WTC11 (cell line): Measurements from ENCODE around the gene SRPX. TPM values are rescaled to one million over a fixed set of nuclear protein-coding genes. Genes with fewer than 3 reads are reported as not detected.

ENCODE experiments used
- ATAC-seq: fragments of 200-7000 bp; cut with Tn5 transposase; 2 replicates; pipeline ENCODE4 v1.10.0; 2021; ENCODE audit warnings: mild to moderate bottlenecking, moderate library complexity
- CTCF ChIA-PET: fragments of 300-600 bp; sonication (Branson Sonifier 250); formaldehyde crosslinking; loops from one replicate; lab custom pipeline; 2021; ENCODE audit warnings: antibody characterized with exemption; lab: Charles Lee
- POLR2A ChIA-PET: fragments of 350-600 bp; sonication (Branson Sonifier 250); formaldehyde crosslinking; loops from one replicate; lab custom pipeline; 2021; ENCODE audit warnings: antibody characterized with exemption; lab: Charles Lee
- DNase-seq: peaks from one replicate; pipeline ENCODE4 v3.0.0; 2021; ENCODE audit warnings: low spot score
- H3K27ac Mint-ChIP-seq: 2 replicates; pipeline ENCODE4 v1.8.0; 2021; ENCODE audit warnings: mixed read lengths
- H3K27me3 Mint-ChIP-seq: 2 replicates; pipeline ENCODE4 v1.8.0; 2021; ENCODE audit warnings: low read depth, mild to moderate bottlenecking, moderate library complexity, mixed read lengths
- H3K36me3 Mint-ChIP-seq: 2 replicates; pipeline ENCODE4 v1.8.0; 2021; ENCODE audit warnings: mixed read lengths
- H3K4me1 Mint-ChIP-seq: 2 replicates; pipeline ENCODE4 v1.8.0; 2022; ENCODE audit warnings: mixed read lengths
- H3K4me3 Mint-ChIP-seq: 2 replicates; pipeline ENCODE4 v1.8.0; 2021; ENCODE audit warnings: mild to moderate bottlenecking, moderate library complexity, mixed read lengths
- H3K9me3 Mint-ChIP-seq: 2 replicates; pipeline ENCODE4 v1.8.0; 2021; ENCODE audit warnings: mixed read lengths
- ELF4 ChIP-seq: sonication (generic); formaldehyde crosslinking; IDR thresholded peaks from 2 replicates; pipeline ENCODE4 v1.8.1; 2022; ENCODE audit warnings: low read depth, mild to moderate bottlenecking, moderate library complexity, missing genetic modification reagents
- ESRRA ChIP-seq: sonication (generic); formaldehyde crosslinking; IDR thresholded peaks from 2 replicates; pipeline ENCODE4 v1.8.1; 2022; ENCODE audit warnings: mild to moderate bottlenecking, missing genetic modification reagents, borderline replicate concordance
- GTF2I ChIP-seq: fragments of 250-450 bp; sonication (Bioruptor Pico); conservative IDR thresholded peaks from 2 replicates; pipeline ENCODE4 v1.4.0; 2021; ENCODE audit warnings: mild to moderate bottlenecking
- JAZF1 ChIP-seq: fragments of 250-450 bp; sonication (Bioruptor Pico); IDR thresholded peaks from 2 replicates; pipeline ENCODE4 v1.9.0; 2021; ENCODE audit warnings: moderate library complexity, mild to moderate bottlenecking, inconsistent platforms
- JUN ChIP-seq: sonication (generic); formaldehyde crosslinking; IDR thresholded peaks from 2 replicates; pipeline ENCODE4 v1.8.0; 2023; ENCODE audit warnings: mild to moderate bottlenecking, missing genetic modification reagents
- NFATC4 ChIP-seq: fragments of 250-450 bp; sonication (Bioruptor Pico); IDR thresholded peaks from 2 replicates; pipeline ENCODE4 v1.9.0; 2021; ENCODE audit warnings: mild to moderate bottlenecking
- NR1H2 ChIP-seq: sonication (generic); formaldehyde crosslinking; IDR thresholded peaks from 2 replicates; pipeline ENCODE4 v1.9.0; 2021; ENCODE audit warnings: mild to moderate bottlenecking, moderate library complexity, missing genetic modification reagents
- RELA ChIP-seq: sonication (generic); formaldehyde crosslinking; IDR thresholded peaks from 2 replicates; pipeline ENCODE4 v1.8.1; 2022; ENCODE audit warnings: missing genetic modification reagents, mild to moderate bottlenecking, borderline replicate concordance
- SMAD3 ChIP-seq: sonication (generic); formaldehyde crosslinking; IDR thresholded peaks from 2 replicates; pipeline ENCODE4 v1.8.0; 2022; ENCODE audit warnings: missing genetic modification reagents, mild to moderate bottlenecking, borderline replicate concordance
- ZBTB21 ChIP-seq: sonication (generic); formaldehyde crosslinking; IDR thresholded peaks from 2 replicates; pipeline ENCODE4 v1.8.1; 2023; ENCODE audit warnings: mild to moderate bottlenecking, missing genetic modification reagents, borderline replicate concordance
- ZNF138 ChIP-seq: sonication (generic); formaldehyde crosslinking; conservative IDR thresholded peaks from 2 replicates; pipeline ENCODE4 v1.8.1; 2022; ENCODE audit warnings: mild to moderate bottlenecking, moderate library complexity, missing genetic modification reagents
- total RNA-seq: library from RNA; stranded (reverse); gene quantifications from 3 replicates; pipeline ENCODE4 v1.2.3, GENCODE V29; 2021
- TF ChIP-seq, protein P1 (sequence below): sonication (generic); formaldehyde crosslinking; IDR thresholded peaks from 2 replicates; pipeline ENCODE4 v1.8.1; 2022; ENCODE audit warnings: missing genetic modification reagents, borderline replicate concordance
- TF ChIP-seq, protein P2 (sequence below): sonication (generic); formaldehyde crosslinking; IDR thresholded peaks from 2 replicates; pipeline ENCODE4 v1.8.1; 2023; ENCODE audit warnings: mild to moderate bottlenecking, missing genetic modification reagents
- TF ChIP-seq, protein P3 (sequence below): fragments of 250-450 bp; sonication (Bioruptor Pico); IDR thresholded peaks from 2 replicates; pipeline ENCODE4 v1.9.0; 2021; ENCODE audit warnings: mild to moderate bottlenecking, borderline replicate concordance
- TF ChIP-seq, protein P4 (sequence below): fragments of 250-450 bp; sonication (Bioruptor Pico); IDR thresholded peaks from 2 replicates; pipeline ENCODE4 v2.1.2; 2022; ENCODE audit warnings: mild to moderate bottlenecking, moderate library complexity
- TF ChIP-seq, protein P5 (sequence below): sonication (generic); formaldehyde crosslinking; IDR thresholded peaks from 2 replicates; pipeline ENCODE4 v1.8.0; 2022; ENCODE audit warnings: missing genetic modification reagents
- TF ChIP-seq, protein P6 (sequence below): sonication (generic); formaldehyde crosslinking; IDR thresholded peaks from 2 replicates; pipeline ENCODE4 v1.8.1; 2022; ENCODE audit warnings: mild to moderate bottlenecking, missing genetic modification reagents, moderate library complexity, borderline replicate concordance
- TF ChIP-seq, protein P7 (sequence below): sonication (generic); formaldehyde crosslinking; IDR thresholded peaks from 2 replicates; pipeline ENCODE4 v1.8.0; 2022; ENCODE audit warnings: mild to moderate bottlenecking, missing genetic modification reagents
- TF ChIP-seq, protein P8 (sequence below): sonication (generic); formaldehyde crosslinking; IDR thresholded peaks from 2 replicates; pipeline ENCODE4 v1.8.1; 2023; ENCODE audit warnings: mild to moderate bottlenecking, missing genetic modification reagents, moderate library complexity

SRPX gene
- total RNA-seq, 1 experiment from 2014 or later = 7.7 TPM

DNA sequence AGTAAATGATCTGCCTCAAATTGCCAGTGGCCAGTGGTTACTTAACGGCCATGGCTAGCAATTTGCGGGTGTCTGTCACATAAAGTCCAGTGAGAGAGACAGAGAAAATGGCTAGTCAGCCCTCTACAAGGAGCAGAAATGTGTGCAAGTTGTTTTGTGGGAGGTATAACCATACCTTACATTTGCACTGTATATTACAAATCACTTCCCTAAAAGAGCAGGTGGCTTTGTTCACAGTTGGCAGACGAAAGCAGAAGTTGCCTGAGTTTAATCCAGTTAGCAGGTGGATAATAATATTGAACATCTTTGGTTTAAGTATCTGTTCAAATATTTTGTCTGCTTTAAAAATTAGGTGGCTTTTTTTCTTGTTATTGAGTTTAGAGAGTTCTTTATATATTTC, 15.6 kb downstream of the SRPX start:
- TF ChIP-seq NFATC4 = no peak
- TF ChIP-seq, protein P1, sequence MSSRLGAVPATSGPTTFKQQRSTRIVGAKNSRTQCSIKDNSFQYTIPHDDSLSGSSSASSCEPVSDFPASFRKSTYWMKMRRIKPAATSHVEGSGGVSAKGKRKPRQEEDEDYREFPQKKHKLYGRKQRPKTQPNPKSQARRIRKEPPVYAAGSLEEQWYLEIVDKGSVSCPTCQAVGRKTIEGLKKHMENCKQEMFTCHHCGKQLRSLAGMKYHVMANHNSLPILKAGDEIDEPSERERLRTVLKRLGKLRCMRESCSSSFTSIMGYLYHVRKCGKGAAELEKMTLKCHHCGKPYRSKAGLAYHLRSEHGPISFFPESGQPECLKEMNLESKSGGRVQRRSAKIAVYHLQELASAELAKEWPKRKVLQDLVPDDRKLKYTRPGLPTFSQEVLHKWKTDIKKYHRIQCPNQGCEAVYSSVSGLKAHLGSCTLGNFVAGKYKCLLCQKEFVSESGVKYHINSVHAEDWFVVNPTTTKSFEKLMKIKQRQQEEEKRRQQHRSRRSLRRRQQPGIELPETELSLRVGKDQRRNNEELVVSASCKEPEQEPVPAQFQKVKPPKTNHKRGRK (CRISPR knock-in tag) = no peak
- no peak for TF ChIP-seq ESRRA (CRISPR knock-in tag)
- TF ChIP-seq, protein P2, sequence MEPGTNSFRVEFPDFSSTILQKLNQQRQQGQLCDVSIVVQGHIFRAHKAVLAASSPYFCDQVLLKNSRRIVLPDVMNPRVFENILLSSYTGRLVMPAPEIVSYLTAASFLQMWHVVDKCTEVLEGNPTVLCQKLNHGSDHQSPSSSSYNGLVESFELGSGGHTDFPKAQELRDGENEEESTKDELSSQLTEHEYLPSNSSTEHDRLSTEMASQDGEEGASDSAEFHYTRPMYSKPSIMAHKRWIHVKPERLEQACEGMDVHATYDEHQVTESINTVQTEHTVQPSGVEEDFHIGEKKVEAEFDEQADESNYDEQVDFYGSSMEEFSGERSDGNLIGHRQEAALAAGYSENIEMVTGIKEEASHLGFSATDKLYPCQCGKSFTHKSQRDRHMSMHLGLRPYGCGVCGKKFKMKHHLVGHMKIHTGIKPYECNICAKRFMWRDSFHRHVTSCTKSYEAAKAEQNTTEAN = no peak
- TF ChIP-seq NR1H2 (CRISPR knock-in tag) = no peak
- no peak for TF ChIP-seq ZBTB21 (CRISPR knock-in tag)
- no peak for DNase-seq
- Mint-ChIP-seq H3K36me3 (no peaks in the 10 kb centered on the region), H3K27me3 (no peaks in the 10 kb centered on the region), H3K4me3 (no peak overlapping the region), H3K27ac (no peak overlapping the region), H3K9me3 (peaks cover 8% of the 10 kb centered on the region), H3K4me1 (peaks cover 8% of the 10 kb centered on the region)
- ChIA-PET CTCF (no interaction called here), POLR2A (no interaction called here)
- ATAC-seq = no peak

DNA sequence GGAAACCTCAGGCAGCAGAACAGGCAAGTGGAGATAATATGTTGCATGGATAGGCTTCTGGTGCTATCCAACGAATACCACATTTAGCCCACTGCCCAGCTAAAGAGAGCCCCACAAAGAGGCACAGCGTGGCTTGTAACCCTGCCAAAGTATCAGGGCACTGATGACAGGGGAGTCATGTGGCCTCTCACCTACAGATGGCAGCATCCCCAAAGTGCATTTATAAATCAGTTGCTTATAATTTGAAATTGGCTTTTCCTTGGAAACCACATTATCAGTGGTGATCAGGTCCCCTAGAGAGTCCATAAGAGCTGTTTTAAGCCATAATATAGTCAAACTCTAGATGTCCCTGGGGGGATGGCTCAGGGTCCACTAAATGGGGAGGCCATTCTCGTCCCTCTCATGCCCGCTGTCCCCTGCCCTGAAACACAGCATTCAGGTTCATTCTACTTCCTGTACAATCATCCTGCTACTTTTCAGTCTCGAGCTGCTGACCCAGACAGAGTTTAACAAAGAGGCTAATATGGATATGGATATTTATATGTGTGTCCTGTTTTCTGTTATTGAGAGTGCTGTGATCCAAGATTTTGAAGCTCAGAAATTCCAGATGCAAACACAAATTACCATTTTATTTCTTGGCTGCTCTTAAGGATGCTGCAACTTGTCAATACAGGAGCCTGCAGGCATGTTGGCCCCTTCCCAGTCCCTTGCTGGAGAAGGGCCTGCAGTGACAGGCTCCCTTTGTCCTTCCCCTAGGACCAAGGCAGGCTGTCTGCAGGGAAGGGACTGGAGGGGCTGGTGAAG, 28.5 kb downstream of the SRPX start:
- Mint-ChIP-seq H3K27me3 (no peaks in the 10 kb centered on the region), H3K4me1 (peaks cover 5% of the 10 kb centered on the region), H3K9me3 (no peaks in the 10 kb centered on the region), H3K36me3 (no peaks in the 10 kb centered on the region), H3K4me3 (no peak overlapping the region), H3K27ac (no peak overlapping the region)
- DNase-seq (peak; percentile 17), ATAC-seq (peak; percentile 80)
- CTCF ChIA-PET = interaction anchor here (1.0 to 3.6 kb wide), 5 partner anchors 26 to 198 kb away, joined by 3 to 21 read pairs (median 3); a partner anchor contains a TSS
- POLR2A ChIA-PET = no interaction called here
- TF ChIP-seq, protein P3, sequence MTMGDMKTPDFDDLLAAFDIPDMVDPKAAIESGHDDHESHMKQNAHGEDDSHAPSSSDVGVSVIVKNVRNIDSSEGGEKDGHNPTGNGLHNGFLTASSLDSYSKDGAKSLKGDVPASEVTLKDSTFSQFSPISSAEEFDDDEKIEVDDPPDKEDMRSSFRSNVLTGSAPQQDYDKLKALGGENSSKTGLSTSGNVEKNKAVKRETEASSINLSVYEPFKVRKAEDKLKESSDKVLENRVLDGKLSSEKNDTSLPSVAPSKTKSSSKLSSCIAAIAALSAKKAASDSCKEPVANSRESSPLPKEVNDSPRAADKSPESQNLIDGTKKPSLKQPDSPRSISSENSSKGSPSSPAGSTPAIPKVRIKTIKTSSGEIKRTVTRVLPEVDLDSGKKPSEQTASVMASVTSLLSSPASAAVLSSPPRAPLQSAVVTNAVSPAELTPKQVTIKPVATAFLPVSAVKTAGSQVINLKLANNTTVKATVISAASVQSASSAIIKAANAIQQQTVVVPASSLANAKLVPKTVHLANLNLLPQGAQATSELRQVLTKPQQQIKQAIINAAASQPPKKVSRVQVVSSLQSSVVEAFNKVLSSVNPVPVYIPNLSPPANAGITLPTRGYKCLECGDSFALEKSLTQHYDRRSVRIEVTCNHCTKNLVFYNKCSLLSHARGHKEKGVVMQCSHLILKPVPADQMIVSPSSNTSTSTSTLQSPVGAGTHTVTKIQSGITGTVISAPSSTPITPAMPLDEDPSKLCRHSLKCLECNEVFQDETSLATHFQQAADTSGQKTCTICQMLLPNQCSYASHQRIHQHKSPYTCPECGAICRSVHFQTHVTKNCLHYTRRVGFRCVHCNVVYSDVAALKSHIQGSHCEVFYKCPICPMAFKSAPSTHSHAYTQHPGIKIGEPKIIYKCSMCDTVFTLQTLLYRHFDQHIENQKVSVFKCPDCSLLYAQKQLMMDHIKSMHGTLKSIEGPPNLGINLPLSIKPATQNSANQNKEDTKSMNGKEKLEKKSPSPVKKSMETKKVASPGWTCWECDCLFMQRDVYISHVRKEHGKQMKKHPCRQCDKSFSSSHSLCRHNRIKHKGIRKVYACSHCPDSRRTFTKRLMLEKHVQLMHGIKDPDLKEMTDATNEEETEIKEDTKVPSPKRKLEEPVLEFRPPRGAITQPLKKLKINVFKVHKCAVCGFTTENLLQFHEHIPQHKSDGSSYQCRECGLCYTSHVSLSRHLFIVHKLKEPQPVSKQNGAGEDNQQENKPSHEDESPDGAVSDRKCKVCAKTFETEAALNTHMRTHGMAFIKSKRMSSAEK (CRISPR knock-in tag) = no peak
- no peak for TF ChIP-seq ZNF138 (CRISPR knock-in tag)
- TF ChIP-seq, protein P4, sequence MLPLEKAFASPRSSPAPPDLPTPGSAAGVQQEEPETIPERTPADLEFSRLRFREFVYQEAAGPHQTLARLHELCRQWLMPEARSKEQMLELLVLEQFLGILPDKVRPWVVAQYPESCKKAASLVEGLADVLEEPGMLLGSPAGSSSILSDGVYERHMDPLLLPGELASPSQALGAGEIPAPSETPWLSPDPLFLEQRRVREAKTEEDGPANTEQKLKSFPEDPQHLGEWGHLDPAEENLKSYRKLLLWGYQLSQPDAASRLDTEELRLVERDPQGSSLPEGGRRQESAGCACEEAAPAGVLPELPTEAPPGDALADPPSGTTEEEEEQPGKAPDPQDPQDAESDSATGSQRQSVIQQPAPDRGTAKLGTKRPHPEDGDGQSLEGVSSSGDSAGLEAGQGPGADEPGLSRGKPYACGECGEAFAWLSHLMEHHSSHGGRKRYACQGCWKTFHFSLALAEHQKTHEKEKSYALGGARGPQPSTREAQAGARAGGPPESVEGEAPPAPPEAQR (CRISPR knock-in tag) = no peak
- TF ChIP-seq, protein P5, sequence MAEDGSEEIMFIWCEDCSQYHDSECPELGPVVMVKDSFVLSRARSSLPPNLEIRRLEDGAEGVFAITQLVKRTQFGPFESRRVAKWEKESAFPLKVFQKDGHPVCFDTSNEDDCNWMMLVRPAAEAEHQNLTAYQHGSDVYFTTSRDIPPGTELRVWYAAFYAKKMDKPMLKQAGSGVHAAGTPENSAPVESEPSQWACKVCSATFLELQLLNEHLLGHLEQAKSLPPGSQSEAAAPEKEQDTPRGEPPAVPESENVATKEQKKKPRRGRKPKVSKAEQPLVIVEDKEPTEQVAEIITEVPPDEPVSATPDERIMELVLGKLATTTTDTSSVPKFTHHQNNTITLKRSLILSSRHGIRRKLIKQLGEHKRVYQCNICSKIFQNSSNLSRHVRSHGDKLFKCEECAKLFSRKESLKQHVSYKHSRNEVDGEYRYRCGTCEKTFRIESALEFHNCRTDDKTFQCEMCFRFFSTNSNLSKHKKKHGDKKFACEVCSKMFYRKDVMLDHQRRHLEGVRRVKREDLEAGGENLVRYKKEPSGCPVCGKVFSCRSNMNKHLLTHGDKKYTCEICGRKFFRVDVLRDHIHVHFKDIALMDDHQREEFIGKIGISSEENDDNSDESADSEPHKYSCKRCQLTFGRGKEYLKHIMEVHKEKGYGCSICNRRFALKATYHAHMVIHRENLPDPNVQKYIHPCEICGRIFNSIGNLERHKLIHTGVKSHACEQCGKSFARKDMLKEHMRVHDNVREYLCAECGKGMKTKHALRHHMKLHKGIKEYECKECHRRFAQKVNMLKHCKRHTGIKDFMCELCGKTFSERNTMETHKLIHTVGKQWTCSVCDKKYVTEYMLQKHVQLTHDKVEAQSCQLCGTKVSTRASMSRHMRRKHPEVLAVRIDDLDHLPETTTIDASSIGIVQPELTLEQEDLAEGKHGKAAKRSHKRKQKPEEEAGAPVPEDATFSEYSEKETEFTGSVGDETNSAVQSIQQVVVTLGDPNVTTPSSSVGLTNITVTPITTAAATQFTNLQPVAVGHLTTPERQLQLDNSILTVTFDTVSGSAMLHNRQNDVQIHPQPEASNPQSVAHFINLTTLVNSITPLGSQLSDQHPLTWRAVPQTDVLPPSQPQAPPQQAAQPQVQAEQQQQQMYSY (CRISPR knock-in tag) = no peak
- no peak for TF ChIP-seq ESRRA (CRISPR knock-in tag)
- TF ChIP-seq, protein P6, sequence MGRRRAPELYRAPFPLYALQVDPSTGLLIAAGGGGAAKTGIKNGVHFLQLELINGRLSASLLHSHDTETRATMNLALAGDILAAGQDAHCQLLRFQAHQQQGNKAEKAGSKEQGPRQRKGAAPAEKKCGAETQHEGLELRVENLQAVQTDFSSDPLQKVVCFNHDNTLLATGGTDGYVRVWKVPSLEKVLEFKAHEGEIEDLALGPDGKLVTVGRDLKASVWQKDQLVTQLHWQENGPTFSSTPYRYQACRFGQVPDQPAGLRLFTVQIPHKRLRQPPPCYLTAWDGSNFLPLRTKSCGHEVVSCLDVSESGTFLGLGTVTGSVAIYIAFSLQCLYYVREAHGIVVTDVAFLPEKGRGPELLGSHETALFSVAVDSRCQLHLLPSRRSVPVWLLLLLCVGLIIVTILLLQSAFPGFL = no peak
- no peak for TF ChIP-seq SMAD3 (CRISPR knock-in tag)
- no peak for TF ChIP-seq JUN
- no peak for TF ChIP-seq ELF4 (CRISPR knock-in tag)
- TF ChIP-seq, protein P7, sequence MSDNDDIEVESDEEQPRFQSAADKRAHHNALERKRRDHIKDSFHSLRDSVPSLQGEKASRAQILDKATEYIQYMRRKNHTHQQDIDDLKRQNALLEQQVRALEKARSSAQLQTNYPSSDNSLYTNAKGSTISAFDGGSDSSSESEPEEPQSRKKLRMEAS = no peak
- TF ChIP-seq NFATC4 = no peak
- no peak for TF ChIP-seq GTF2I (CRISPR knock-in tag)
- TF ChIP-seq RELA (CRISPR knock-in tag) = no peak
- TF ChIP-seq, protein P8, sequence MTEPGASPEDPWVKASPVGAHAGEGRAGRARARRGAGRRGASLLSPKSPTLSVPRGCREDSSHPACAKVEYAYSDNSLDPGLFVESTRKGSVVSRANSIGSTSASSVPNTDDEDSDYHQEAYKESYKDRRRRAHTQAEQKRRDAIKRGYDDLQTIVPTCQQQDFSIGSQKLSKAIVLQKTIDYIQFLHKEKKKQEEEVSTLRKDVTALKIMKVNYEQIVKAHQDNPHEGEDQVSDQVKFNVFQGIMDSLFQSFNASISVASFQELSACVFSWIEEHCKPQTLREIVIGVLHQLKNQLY (CRISPR knock-in tag) = no peak
- no peak for TF ChIP-seq JAZF1 (CRISPR knock-in tag)
